CD4-positive, alpha-beta memory T cell (primary cell): Measurements from ENCODE around the gene PHLDA3. TPM values are rescaled to one million over a fixed set of nuclear protein-coding genes. Genes with fewer than 3 reads are reported as not detected.
"Not testable (repeated sequence)": the region's sequence is repeated elsewhere in the genome, so short reads cannot be mapped to it uniquely, and the experiment has no call there.

Source experiments
- CTCF ChIA-PET: fragments of 350-600 bp; sonication (Branson Sonifier 250); formaldehyde crosslinking; loops from one replicate; lab custom pipeline; 2021; ENCODE audit warnings: inconsistent platforms; ENCODE audit not compliant: partially characterized antibody; lab: Charles Lee
- POLR2A ChIA-PET: fragments of 350-600 bp; sonication (Branson Sonifier 250); formaldehyde crosslinking; loops from one replicate; lab custom pipeline; 2021; ENCODE audit not compliant: partially characterized antibody; lab: Charles Lee
- DNase-seq, 5 donors: peaks; one replicate each; pipeline versions ENCODE4 v3.0.0 to v3.0.0-alpha.2; 2020 to 2022; ENCODE audit warnings: mixed read lengths in 1 of 5
- H3K27ac ChIP-seq: one replicate; pipeline ENCODE4 v1.7.0; 2013; ENCODE audit warnings: low read depth, low read length
- H3K27me3 ChIP-seq: 2 replicates; pipeline ENCODE4 v1.7.0; 2013; ENCODE audit warnings: mild to moderate bottlenecking, low read length, moderate library complexity; ENCODE audit not compliant: insufficient read depth
- H3K36me3 ChIP-seq: 2 replicates; pipeline ENCODE4 v1.7.0; 2013; ENCODE audit warnings: mild to moderate bottlenecking, low read length, moderate library complexity; ENCODE audit not compliant: insufficient read depth
- H3K4me1 ChIP-seq: 2 replicates; pipeline ENCODE4 v1.7.0; 2013; ENCODE audit warnings: mild to moderate bottlenecking, low read length, moderate library complexity; ENCODE audit not compliant: insufficient read depth
- H3K4me3 ChIP-seq, 2 donors: one replicate each; pipeline ENCODE4 v1.7.0; 2013; ENCODE audit warnings: low read length in 2 of 2, mild to moderate bottlenecking in 1 of 2
- H3K9me3 ChIP-seq, 2 donors: one replicate each; pipeline ENCODE4 v1.7.0; 2013; ENCODE audit warnings: low read length in 2 of 2, control low read depth in 1 of 2; ENCODE audit not compliant: control insufficient read depth in 1 of 2
- H3K27ac Mint-ChIP-seq, 7 donors: one replicate each; pipeline ENCODE4 v1.8.0; 2020 to 2021; ENCODE audit warnings: mixed read lengths in 7 of 7, mild to moderate bottlenecking in 6 of 7, inconsistent platforms in 3 of 7, moderate library complexity in 3 of 7
- H3K27me3 Mint-ChIP-seq, 2 donors: one replicate each; pipeline ENCODE4 v1.8.0; 2020 to 2021; ENCODE audit warnings: mixed read lengths in 2 of 2
- H3K36me3 Mint-ChIP-seq, 2 donors: one replicate each; pipeline ENCODE4 v1.8.0; 2020 to 2021; ENCODE audit warnings: mixed read lengths in 2 of 2, inconsistent platforms in 1 of 2, mild to moderate bottlenecking in 1 of 2
- H3K4me1 Mint-ChIP-seq, 4 donors: one replicate each; pipeline ENCODE4 v1.8.0; 2020 to 2021; ENCODE audit warnings: mixed read lengths in 4 of 4, mild to moderate bottlenecking in 1 of 4
- H3K4me3 Mint-ChIP-seq, 8 donors: one replicate each; pipeline ENCODE4 v1.8.0; 2020 to 2021; ENCODE audit warnings: mixed read lengths in 8 of 8, mild to moderate bottlenecking in 7 of 8, moderate library complexity in 6 of 8, inconsistent platforms in 3 of 8
- H3K9me3 Mint-ChIP-seq, 8 donors: one replicate each; pipeline ENCODE4 v1.8.0; 2020 to 2021; ENCODE audit warnings: mixed read lengths in 8 of 8, mild to moderate bottlenecking in 5 of 8, inconsistent platforms in 3 of 8, moderate library complexity in 1 of 8
- intact Hi-C: fragments of 100-400 bp; cut with micrococcal nuclease; formaldehyde crosslinking; loops from one replicate; pipeline ENCODE4 v1.15.1; 2023
- polyA plus RNA-seq, 2 donors: library from polyadenylated mRNA; unstranded; fragments of 300-500 nt; fragmentation: Illumina TruSeq; gene quantifications; one replicate each; pipeline ENCODE4 v1.2.3, GENCODE V29; 2021
- total RNA-seq, 2 experiments: library from RNA; stranded (reverse); gene quantifications; one replicate each; pipeline ENCODE4 v1.2.3, GENCODE V29; 2021

The PHLDA3 gene
- total and polyA plus RNA-seq, 4 experiments from 2014 or later: 0.30 to 7.8 (median 4.0) TPM

DNA sequence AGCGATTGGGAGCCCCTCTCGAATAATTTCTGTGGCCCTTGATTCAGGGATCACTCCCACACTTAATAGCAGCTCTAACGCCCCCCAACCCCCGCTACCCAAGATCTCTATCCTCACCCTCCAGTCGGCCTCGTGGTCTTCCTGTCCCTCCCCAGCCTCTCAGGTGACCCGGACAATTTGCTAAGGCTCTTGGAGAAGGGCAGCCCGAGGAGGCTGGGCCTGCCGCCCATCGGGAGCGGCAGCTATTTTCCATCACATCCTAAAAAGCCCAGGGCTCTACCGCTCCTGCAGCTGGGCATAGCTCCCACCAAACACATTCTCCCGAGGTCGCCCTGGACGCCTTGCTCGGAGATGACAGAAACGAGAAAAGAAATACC, 12.0 kb upstream of the PHLDA3 start:
- intact Hi-C loops: loop anchor here (1.0 kb wide), 1 partner anchor 33 kb away; no protein-coding TSS in a partner anchor
- H3K36me3 ChIP-seq: peaks cover 4% of the 10 kb centered on the region
- no peak for DNase-seq
- Mint-ChIP-seq H3K4me3 (peak overlapping the region; percentile 75 to 86 (median 82)), H3K36me3 (peaks cover 3 to 22% of the 10 kb centered on the region in 2 donors), H3K9me3 (peaks cover 0 to 2% (median 0%) of the 10 kb centered on the region in 8 donors), H3K27ac (peak overlapping the region in 3 of 7 donors; percentile 18 to 83 (median 52)), H3K4me1 (peaks cover 5 to 29% (median 19%) of the 10 kb centered on the region in 4 donors), H3K27me3 (peaks cover 4 to 11% of the 10 kb centered on the region in 2 donors)
- peak overlapping the region; percentile 52 for H3K4me3 ChIP-seq
- H3K9me3 ChIP-seq: no peaks in the 10 kb centered on the region
- CTCF ChIA-PET: interaction anchor here (0.5 to 22.2 kb wide), 18 partner anchors 9 to 88 kb away, joined by 3 to 714 read pairs (median 4); partner anchors contain the start of gene CSRP1
- no peak overlapping the region for H3K27ac ChIP-seq
- POLR2A ChIA-PET: interaction anchor here (1.2 to 4.8 kb wide), 3 partner anchors 13 to 31 kb away, joined by 3 to 41 read pairs (median 40); partner anchors contain the start of gene CSRP1
- peaks cover 5% of the 10 kb centered on the region for H3K27me3 ChIP-seq
- H3K4me1 ChIP-seq: peaks cover 25% of the 10 kb centered on the region

DNA sequence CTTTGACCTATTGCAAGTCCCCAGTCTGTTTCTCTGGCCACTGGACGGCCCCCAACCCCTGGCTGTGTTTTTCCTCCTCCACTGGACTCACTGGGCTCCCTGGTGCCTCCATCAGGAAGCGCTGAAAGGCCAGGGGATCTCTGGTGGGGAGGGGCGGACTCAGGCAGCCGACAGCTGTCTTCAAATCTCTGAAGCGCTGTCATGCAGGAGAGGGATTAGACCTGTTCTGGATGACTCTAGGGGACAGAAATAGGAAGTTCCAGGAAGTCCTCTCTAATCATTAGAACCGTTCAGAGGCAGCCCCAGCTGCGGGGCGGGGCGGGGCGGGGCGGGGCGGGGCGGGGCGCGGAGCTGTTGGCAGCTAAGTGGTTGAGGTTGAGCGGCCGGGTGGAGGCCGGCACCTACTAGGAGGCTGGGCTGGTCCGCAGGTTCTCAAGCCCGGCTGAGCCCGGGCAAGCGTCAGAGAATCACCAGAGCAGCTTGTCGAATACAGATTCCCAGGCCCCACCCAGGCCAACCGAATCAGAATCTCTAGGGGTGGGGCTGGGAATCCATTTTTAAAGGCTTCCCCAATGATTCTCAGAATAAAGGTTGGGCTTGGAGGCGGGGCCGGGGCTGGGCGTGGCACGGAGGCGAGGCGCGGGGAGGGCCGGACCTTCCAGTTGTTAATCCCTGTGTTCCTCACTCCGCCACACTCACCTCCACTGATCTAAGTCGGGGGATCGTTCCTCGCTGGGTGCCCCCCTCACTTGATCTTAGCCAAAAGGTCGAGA, 11.4 kb upstream of the PHLDA3 start:
- H3K27me3 ChIP-seq: peaks cover 5% of the 10 kb centered on the region
- H3K27ac Mint-ChIP-seq: peak overlapping the region in 3 of 7 donors; percentile 18 to 84 (median 73)
- peaks cover 0 to 2% (median 0%) of the 10 kb centered on the region in 8 donors for H3K9me3 Mint-ChIP-seq
- POLR2A ChIA-PET: interaction anchor here (1.2 to 4.8 kb wide), 3 partner anchors 14 to 32 kb away, joined by 3 to 41 read pairs (median 40); partner anchors contain the start of gene CSRP1
- CTCF ChIA-PET: interaction anchor here (0.5 to 22.2 kb wide), 15 partner anchors 8 to 87 kb away, joined by 3 to 714 read pairs (median 6); partner anchors contain the start of gene CSRP1
- peak overlapping the region; percentile 52 for H3K4me3 ChIP-seq
- no peak overlapping the region for H3K27ac ChIP-seq
- peaks cover 0 to 18% of the 10 kb centered on the region in 2 donors for H3K36me3 Mint-ChIP-seq
- DNase-seq: peak; percentile 49 to 77 (median 63)
- intact Hi-C loops: loop anchor here (1.0 kb wide), 1 partner anchor 32 kb away; no protein-coding TSS in a partner anchor
- peaks cover 25% of the 10 kb centered on the region for H3K4me1 ChIP-seq
- H3K4me1 Mint-ChIP-seq: peaks cover 5 to 29% (median 19%) of the 10 kb centered on the region in 4 donors
- no peaks in the 10 kb centered on the region for H3K9me3 ChIP-seq
- peak overlapping the region; percentile 75 to 86 (median 82) for H3K4me3 Mint-ChIP-seq
- peaks cover 4 to 11% of the 10 kb centered on the region in 2 donors for H3K27me3 Mint-ChIP-seq
- H3K36me3 ChIP-seq: peaks cover 4% of the 10 kb centered on the region

DNA sequence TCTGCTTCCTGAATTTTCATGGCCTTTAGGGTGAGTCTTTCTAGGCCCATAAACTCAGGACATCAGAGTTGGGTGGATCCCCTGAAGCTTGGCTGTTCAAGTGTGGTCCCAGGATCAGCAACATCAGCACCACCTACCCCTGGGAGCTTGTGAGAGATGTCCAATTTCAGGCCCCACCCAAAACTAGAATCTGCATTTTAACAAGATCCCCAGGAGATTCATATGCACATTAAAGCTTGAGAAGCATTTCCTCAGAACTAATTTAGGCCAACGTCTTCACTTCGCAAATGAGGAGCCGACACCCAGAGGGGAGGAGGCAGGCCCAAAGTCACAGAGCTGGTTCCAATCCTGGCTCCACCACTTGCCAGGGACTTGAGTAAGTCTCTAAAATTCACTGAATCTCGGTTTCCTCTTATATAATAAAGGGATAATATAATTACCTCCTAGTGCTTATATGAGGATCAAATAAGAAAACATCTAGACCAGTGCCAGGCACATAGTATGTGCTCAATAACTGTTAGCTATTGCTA, 10.3 kb upstream of the PHLDA3 start:
- no peak overlapping the region for H3K4me3 Mint-ChIP-seq
- peaks cover 5 to 29% (median 19%) of the 10 kb centered on the region in 4 donors for H3K4me1 Mint-ChIP-seq
- intact Hi-C loops: no loop called here
- Histone ChIP-seq H3K27me3 (peaks cover 5% of the 10 kb centered on the region), H3K9me3 (no peaks in the 10 kb centered on the region), H3K36me3 (no peaks in the 10 kb centered on the region), H3K4me3 (no peak overlapping the region), H3K4me1 (peaks cover 25% of the 10 kb centered on the region), H3K27ac (no peak overlapping the region)
- H3K27me3 Mint-ChIP-seq: peaks cover 5 to 15% of the 10 kb centered on the region in 2 donors
- H3K36me3 Mint-ChIP-seq: peaks cover 0 to 7% of the 10 kb centered on the region in 2 donors
- DNase-seq: no peak
- CTCF ChIA-PET: interaction anchor here (5.0 to 22.2 kb wide), 2 partner anchors 30 to 31 kb away, joined by 38 to 714 read pairs; partner anchors contain the start of gene CSRP1
- H3K9me3 Mint-ChIP-seq: peaks cover 0 to 2% (median 0%) of the 10 kb centered on the region in 8 donors
- no peak overlapping the region for H3K27ac Mint-ChIP-seq
- POLR2A ChIA-PET: interaction anchor here (4.8 kb wide), 1 partner anchor 26 kb away, joined by 40 read pairs; the partner anchor contains the start of gene CSRP1

DNA sequence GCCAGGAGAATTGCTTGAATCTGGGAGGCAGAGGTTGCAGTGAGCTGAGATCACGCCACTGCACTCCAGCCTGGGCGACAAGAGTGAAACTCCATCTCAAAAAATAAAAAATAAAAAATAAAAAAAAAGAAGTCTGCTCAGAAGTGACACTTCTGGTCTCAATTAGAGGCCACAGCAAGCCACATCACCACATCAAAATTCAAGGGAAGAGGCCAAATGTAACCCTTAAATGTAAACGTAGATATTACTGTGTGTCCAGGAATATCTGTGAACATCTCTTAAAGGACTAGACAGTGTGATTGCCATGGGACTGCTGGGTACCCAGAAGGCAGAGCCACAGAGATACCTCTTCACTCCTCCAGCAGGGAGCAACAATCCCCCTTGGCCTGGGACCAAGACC, 9.7 kb upstream of the PHLDA3 start:
- H3K36me3 Mint-ChIP-seq, DNase-seq, H3K4me3 ChIP-seq, intact Hi-C loops, H3K27me3 ChIP-seq, H3K27ac Mint-ChIP-seq, H3K27ac ChIP-seq, H3K36me3 ChIP-seq, H3K9me3 Mint-ChIP-seq, H3K4me3 Mint-ChIP-seq, H3K9me3 ChIP-seq: not testable (repeated sequence)
- POLR2A ChIA-PET: interaction anchor here (4.8 kb wide), 1 partner anchor 27 kb away, joined by 40 read pairs; the partner anchor contains the start of gene CSRP1
- Mint-ChIP-seq H3K27me3 (peaks cover 8 to 15% of the 10 kb centered on the region in 2 donors), H3K4me1 (peaks cover 5 to 29% (median 19%) of the 10 kb centered on the region in 4 donors)
- CTCF ChIA-PET: interaction anchor here (5.0 to 22.2 kb wide), 2 partner anchors 30 kb away, joined by 38 to 714 read pairs; partner anchors contain the start of gene CSRP1
- peaks cover 25% of the 10 kb centered on the region for H3K4me1 ChIP-seq

DNA sequence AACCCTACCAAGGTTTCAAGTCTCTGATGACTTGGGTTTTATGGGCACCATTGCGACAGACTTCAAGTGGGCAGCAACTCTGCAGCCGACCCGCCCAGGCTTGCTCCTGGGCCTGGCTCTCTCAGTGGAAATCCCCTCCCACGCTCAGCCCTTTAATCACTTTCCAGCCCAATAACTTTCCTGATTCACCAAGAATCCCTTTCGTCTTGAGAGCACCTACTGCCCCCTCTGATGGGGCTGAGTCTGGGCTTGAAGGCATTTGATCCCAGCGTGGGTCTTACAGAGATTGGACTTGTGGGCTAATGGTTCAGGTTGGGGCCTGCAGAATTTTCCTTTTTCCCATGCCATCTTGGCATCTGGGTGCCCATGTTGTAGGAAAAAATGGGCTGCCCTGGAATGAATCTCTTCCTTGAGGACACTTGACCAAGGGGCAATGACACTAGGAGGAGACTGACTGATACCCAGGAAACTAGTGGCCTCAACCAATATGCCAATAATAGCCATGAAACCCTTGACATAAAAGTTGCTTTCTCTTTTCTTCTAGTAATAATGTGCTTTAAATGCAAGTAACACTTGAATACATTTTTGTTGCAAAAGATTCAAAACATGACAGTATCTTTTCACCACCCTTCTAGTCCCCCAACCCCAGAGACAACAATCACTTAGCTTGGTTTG, 7.8 kb upstream of the PHLDA3 start:
- DNase-seq: no peak
- H3K4me3 Mint-ChIP-seq: no peak overlapping the region
- peaks cover 0 to 2% (median 0%) of the 10 kb centered on the region in 8 donors for H3K9me3 Mint-ChIP-seq
- Histone ChIP-seq H3K27ac (no peak overlapping the region), H3K27me3 (peaks cover 5% of the 10 kb centered on the region), H3K4me1 (peaks cover 19% of the 10 kb centered on the region), H3K9me3 (no peaks in the 10 kb centered on the region), H3K4me3 (no peak overlapping the region), H3K36me3 (no peaks in the 10 kb centered on the region)
- ChIA-PET POLR2A (no interaction called here), CTCF (interaction anchor here (1.1 to 22.2 kb wide), 2 partner anchors 29 to 32 kb away, joined by 3 to 714 read pairs; partner anchors contain the start of gene CSRP1)
- H3K27ac Mint-ChIP-seq: no peak overlapping the region
- H3K4me1 Mint-ChIP-seq: peaks cover 5 to 22% (median 13%) of the 10 kb centered on the region in 4 donors
- H3K27me3 Mint-ChIP-seq: peaks cover 17 to 24% of the 10 kb centered on the region in 2 donors
- H3K36me3 Mint-ChIP-seq: no peaks in the 10 kb centered on the region
- intact Hi-C loops: no loop called here

DNA sequence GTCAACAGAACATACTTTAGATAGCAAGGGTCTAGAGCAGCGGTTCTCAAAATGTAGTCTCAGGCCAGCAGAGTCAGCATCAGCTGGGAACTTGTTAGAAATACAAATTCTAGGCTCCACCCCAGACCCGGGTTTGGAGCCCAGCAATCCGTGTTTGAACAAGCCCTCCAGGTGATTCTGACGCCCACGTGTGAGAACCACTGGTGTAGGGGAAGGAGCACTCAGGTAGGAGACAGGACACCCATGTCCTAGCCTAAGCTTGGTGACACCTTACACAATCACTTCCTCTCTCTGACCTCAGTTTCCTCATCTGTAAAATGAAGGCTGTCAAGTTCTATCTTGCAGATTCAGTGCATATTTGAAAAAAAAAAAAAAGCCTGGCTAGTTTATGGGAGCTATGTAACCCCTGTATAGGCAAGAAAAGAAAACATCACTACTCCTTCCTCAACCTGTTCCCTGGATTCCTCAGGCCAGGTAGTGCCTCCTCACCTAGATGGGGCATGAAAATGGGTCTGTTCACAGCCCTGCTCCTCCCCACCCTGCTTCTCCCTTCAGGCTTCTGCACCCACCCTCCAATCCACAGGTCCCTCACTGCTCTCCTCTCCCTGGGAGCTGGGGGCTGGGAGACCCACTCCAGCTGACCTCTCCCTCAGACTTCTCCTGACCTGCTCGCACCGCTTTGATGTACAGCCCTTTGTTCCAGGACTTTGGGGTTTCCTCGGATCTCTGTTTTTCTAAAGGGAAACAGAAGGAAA, 7.1 kb upstream of the PHLDA3 start:
- no peak for DNase-seq
- Mint-ChIP-seq H3K36me3 (no peaks in the 10 kb centered on the region), H3K4me1 (peaks cover 3 to 15% (median 9%) of the 10 kb centered on the region in 4 donors), H3K27ac (no peak overlapping the region), H3K4me3 (no peak overlapping the region), H3K27me3 (peaks cover 24 to 30% of the 10 kb centered on the region in 2 donors), H3K9me3 (peaks cover 0 to under 1% (median 0%) of the 10 kb centered on the region in 8 donors)
- peaks cover 4% of the 10 kb centered on the region for H3K27me3 ChIP-seq
- H3K27ac ChIP-seq: no peak overlapping the region
- ChIA-PET CTCF (interaction anchor here (1.1 to 22.2 kb wide), 2 partner anchors 28 to 33 kb away, joined by 3 to 714 read pairs; partner anchors contain the start of gene CSRP1), POLR2A (no interaction called here)
- H3K36me3 ChIP-seq: no peaks in the 10 kb centered on the region
- H3K4me3 ChIP-seq: no peak overlapping the region
- H3K9me3 ChIP-seq: no peaks in the 10 kb centered on the region
- intact Hi-C loops: no loop called here
- H3K4me1 ChIP-seq: peaks cover 12% of the 10 kb centered on the region
